Stimulated activated naive CD4-positive, alpha-beta T cell (primary cell): ENCODE results near the gene FASN.

Experiments
- DNase-seq, 6 experiments: peaks; one replicate each; lab custom pipeline; 2025; lab: John Stamatoyannopoulos, UW

The FASN gene

DNA sequence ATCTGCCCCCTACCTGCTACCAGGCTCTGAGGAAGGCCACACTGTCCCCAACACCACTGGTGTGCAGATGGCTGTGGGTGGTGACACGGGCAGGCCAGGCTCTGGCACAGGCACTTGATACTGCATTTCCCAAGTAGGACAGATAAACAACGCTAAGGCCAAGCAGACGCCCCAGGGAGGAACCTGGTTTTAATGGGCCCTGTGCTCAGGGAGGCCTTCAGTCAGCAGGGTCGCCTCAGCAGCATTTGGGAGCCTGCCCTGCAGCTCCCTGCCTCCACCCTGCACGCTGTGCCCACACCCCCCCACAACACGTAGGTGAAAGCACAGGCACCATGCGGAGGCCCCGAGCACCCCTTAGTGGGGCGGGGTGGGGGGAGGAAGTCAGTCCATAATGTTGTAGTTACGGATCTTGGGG, 3.3 kb upstream of the FASN start:
- DNase-seq, result no peak

DNA sequence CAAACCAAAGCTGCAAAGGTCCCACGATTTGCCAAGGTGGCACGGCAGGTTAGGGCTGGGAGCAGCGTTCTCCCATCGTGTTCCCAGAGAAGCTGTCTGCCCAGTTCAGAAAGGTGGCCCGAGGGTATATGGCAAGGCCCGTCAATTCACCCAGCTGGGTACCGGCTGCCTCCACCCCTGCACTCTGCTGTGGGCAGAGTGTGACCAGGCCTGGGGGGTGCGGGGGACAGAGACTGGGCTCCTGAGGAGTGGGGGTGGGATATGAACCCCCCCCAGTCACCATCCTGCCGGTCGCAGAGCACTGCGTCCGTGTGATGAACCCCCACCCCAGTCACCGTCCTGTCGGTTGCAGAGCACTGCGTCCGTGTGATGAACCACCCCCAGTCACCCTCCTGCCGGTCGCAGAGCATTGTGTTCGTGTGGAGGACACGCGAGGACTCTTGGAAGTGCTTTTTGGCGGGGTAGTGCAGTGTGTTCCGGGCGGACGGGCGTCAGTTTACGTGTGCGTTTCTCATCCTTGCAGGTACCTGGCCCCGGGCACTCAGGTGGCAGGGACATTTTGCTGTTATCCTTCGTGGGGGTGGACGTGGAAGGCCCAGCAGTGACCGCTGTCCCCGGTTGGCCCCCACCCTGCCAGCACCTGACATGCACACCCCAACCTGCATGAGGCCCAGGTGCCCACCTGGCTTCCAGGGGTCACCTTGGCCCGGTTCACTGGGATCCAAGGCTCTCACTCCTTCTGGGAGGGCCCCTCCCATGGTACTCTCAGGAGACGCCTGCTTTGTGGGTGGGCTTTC, 2.7 kb upstream of the FASN start:
- no peak for DNase-seq

DNA sequence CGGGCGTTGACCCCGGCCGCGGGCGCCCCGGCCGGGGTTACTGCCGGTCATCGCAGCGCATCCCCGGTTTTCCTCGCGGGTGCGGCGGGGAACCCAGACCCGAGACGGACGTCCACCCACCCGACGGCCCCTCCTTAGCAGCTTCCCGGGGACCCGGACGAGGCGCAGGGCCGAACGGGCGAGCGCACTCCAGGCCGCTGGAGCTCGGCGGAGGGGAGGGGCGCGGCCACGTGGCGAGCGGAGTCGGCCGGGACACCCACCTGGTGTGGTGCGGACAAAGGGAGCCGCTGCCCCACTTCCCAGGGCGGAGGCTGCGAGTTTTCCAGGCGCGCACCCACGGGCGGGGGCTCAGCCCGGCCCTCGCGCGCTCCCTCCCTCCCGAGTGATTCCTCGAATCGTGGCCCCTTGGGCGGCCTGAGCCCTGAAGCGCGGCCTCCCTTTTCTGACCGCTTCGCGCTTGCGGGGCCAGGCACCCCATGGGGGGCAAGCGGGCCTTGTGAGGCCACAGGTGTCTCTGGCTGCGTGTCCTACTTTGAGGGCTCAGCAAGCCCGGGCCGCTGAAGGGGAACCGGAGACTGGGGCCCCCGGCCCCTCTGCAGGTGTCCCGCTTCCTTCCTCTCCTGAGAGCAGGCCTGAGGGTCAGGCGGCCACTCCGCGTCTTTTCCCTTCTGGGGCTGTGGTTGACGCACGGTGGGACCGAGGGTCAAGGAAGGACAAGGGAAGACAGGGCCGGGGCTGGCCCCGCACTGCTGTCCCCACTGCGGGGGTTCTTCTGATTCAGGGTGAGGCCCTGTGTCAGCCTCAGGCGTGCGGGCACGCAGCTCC, 1.1 kb upstream of the FASN start:
- DNase-seq, result peak in 3 of 6 experiments; percentile 34 to 63 (median 44)

DNA sequence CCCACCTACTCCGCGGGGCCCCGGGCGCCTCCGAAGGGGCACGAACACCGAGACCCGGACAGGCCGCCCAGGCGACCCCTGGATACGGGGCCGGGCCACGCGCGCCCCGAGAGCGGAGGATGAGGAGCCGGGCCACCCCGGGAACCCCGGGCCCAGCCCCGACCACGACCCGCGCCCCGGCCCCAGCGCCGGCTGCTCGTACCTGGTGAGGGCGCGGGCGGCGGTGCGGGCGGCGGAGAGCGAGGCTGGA, 192 bp downstream of the FASN start:
- peak in 2 of 6 experiments; percentile 44 to 62 for DNase-seq

DNA sequence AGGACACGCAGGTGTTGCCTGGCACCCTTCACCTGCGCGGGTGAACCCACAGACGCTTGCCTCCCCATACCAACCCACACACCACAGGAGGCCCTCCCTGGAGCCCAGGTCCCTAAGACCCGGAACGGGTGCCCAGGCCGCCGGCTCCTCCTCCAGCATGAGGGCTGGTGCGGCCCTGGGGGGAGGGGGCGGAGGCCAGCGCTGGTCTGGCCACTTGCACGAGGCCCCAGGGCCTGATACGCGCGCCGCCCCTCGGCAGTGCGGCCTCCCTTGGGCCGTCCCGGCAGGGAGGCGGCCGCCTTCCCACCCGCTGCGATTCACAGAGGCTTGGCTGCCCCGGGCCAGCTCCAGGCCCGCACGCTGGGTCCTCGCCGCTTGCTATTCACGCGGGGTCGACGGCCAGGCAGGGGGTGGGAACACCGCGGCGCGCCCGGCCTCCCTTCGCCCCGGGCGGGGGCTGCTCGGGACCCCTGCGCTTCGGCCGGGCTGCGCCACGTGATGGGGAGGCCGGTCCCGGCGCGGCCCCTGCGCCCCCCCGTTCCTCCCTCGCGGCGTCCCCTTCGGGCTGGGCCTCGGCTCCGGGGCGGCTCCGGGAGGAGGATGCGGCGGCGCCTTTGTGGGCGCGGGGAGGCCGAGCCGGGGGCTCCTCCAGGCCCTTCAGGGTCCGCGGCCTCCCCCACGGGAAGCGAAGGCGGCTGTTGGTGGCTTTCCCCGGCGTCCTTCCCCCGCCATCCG, 685 bp downstream of the FASN start:
- DNase-seq, result peak in 2 of 6 experiments; percentile 25 to 56

DNA sequence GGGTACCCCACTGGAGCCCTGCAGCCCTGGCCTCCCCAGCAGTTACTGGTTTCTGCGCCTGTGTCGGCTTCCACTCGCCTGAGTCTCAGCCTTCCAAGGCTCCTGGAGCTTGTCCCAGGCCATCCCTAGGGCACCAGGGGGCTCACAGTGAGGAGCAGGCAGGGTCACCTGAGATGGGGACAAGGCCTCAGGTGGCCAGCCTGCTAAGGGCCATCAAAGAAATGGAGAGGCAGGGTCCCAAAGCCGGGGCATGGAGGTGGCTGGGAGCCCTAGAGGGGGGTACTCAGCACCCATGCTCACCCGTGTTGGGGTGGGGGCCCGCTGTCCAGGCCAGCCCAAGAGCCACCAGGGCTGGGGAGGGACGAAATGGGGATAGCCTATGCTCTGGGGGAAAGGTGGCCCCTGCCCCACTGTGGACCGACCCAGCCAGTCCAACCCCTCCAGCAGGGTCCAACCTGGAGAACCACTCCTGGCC, 1.3 kb downstream of the FASN start:
- DNase-seq, result no peak

DNA sequence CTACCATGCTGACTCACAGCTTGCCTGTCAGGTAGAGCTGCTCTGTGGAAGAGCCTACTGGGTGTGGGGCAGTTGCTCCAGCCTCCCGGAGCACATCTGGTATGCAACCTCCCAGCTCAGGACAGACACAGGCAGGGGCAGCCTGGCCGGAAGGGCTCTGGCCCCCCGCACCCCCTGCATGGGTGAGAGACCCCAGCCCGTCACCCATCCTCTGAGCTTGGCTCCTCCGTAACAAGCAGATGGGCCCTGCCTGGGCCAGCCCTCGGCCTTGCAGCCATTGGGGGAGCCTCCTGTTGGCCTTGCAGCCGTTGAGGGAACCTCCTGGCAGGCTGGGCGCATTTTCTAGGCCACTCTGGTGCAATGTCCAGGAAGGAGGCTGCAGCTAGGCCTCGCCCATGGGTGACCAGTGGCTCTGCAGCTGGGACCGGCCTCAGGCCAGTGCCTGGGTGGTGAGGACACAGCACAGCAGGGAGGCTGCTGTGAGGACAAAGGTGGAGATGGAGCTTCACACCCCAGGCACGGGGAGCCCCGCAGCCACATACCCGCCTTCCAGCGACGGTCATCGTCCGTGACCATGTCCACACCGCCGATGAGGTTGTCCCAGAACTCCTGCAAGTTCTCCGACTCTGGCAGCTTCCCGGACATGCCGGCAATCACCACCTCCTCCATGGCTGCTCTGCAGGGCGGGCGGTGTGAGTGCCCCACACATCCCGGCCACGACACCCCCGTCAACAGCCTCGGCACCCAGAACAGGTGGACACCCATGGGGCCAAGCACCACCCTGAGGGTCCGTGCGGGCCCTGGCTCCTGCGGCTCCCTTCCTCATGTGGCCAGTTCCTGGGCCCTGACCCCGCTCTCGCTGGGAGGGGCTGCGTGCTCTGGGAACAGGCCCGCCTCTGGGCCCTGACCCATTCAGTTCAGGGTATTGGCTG, 2.0 kb downstream of the FASN start:
- no peak for DNase-seq

DNA sequence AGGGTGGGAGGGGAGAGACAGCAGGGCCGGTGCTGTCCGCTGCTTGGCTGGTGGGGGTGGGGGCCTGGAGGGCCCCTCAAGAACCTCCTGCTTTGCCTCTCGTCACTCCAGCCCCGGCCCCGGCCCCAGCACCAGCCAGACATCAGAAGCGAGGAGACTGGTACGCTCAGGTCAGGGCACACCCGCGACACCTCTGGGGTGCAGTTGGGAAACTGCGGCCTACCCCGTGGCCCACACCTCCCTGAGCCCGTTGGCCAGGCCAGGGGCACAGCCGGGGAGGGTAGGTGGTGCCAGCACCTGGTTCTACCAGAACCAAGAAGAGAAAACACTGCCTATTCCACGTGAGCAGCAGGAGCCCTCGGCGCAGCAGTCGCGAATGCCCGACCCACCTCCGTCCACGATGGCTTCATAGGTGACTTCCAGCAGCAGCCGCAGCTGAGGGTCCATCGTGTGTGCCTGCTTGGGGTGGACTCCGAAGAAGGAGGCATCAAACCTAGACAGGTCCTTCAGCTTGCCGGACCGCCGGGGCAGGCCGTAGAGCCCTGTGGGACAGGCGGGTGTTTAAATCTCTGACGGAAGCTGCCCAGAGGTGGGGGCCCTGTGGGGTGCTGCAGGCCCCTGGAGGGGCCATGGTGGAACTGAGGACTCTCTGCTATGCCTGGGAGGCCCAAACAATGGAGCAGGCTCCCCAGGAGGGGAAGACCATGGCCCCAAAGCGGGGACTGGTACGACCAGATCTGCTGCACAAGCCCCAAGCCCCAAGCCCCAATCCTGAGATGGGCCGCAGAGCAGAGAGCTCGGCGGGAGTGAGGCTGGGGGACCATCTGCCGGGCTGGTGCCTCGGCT, 2.9 kb downstream of the FASN start:
- no peak for DNase-seq

DNA sequence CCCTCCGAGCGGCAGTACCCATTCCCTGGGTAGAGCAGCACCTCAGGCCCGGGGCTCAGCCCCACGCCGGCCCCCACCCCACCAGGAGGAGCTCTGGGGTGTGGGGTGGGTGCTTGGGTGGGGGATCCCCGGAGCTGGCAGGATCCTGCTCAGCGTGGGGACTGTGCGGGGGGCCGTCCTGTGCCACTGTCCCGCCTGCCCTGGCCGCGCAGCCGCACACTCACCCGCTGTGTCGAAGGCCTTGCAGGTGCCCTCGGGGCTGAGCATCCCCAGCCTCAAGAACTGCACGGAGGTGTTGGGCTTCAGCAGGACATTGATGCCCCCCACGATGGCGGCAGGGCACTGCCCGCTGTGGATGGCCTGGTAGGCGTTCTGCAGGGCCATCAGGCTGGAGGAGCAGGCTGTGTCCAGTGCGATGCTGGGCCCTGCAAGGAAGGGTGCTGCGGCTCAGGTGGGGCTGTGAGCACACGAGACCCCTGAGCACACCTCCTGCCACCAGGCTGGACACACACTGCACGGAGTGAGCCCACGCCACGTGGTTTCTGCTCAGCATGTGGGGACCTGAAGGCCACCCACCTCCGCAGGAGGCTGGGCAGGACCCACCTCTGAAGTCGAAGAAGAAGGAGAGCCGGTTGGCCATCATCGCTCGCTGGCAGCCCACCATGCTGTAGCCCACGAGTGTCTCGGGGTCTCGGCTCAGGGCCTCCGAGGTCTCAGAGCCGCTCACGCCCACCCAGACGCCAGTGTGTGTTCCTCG, 4.9 kb downstream of the FASN start:
- no peak for DNase-seq

DNA sequence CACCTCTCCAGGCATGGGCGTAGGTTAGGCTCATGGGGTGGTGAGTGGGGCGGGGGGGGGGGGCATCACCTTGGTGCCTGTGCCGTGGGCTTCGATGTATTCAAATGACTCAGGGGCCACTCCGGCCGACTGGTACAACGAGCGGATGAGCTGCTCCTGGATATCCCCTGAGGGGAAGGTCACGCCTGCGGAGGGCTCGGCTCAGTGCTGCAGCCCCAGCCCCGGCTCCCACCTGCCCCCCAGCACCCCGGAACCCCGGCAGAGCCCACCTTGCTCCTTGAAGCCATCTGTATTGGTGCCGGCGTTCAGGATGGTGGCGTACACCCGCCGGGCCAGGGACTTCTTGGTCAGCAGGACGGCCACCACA, 5.4 kb downstream of the FASN start:
- DNase-seq, result no peak

DNA sequence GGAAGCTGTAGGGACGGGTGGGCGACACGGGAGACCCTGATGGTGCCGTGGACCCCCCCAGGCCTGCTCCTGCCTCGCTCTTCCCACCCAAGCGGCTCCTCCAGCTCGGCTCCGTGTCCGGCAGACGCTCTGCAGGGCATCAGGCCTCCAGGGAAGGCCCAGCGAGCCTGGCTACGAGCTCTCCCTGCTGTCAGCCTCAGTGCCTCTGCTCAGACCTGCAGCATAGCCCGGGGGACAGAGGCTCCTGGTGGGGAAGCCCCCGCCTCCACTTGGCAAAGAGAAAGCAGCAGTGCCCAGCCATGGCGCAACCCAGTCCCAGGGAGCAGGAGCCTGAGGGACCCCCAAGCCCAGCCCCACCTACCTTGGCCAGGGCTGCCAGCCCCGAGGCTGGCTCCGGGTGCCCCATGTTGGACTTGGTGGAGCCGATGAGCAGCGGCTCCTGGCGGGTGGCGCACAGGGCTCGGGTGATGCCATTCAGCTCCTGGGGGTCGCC, 5.9 kb downstream of the FASN start:
- no peak for DNase-seq

DNA sequence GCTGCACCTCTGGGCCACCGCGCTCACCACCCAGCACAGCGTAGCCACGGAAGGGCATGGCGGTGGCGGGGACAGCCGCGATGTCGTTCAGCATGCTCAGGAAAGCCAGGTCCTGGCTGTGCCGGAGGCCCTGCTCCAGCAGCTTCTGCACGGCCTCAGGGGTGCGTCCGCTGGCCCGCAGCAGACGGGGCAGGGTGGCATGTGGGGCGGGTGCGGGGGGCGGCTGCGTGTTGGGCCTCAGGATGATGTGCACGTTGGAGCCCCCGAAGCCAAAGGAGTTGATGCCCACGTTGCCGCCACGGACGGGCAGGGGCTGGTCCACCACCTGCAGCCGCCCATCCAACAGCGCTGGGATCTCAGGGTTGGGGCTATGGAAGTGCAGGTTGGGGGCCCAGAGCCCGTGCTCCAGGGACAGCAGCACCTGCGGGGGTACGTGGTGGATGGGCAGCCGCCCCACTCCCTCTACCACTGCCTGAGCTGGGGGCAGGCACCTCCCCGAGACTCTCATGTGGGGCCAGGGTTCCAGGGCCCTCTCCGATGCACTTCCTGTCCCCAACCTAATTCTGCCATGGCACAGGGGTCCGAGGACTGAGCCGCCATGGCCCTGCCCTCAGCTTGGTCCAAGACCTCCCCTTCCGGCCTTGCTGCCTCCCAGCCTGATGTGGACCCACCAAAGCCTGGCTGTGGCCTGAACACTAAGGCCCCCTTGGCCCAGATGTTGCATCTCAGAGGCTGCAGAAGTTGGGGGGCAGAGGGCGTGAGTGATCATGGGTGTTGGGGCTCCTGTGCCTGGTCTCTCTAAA, 6.6 kb downstream of the FASN start:
- DNase-seq, result no peak

DNA sequence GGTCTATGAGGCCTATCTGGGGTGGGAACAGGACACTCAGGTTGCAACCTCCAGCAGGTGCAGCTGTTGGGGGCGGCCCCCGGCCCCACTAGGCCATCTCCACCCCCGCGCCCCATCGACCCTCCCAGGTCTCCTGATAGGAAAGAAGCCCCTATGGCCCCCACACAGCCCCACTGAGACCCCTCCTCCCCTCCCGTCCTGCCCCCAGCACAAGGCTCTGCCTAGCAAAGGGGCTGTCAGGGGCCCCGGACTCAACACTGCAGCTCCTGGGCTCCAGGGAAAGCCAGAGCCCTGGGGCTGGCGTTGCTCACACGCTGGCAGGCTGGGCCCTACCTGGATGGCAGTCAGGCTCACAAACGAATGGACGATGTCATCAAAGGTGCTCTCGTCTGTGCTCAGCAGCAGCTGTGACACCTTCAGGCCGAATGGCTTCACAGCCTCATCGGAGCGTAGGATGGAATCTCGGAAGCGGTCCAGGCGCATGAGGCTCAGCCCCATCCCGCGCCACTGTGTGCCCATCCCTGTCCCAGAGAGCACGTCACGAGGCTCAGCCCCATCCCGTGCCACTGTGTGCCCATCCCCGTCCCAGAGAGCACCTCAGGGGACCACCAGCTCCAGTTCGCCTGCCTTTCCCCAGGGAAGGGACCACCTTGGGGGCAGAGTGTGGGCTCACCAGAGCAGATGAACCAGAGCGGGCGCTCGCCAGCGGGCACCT, 7.3 kb downstream of the FASN start:
- no peak for DNase-seq

DNA sequence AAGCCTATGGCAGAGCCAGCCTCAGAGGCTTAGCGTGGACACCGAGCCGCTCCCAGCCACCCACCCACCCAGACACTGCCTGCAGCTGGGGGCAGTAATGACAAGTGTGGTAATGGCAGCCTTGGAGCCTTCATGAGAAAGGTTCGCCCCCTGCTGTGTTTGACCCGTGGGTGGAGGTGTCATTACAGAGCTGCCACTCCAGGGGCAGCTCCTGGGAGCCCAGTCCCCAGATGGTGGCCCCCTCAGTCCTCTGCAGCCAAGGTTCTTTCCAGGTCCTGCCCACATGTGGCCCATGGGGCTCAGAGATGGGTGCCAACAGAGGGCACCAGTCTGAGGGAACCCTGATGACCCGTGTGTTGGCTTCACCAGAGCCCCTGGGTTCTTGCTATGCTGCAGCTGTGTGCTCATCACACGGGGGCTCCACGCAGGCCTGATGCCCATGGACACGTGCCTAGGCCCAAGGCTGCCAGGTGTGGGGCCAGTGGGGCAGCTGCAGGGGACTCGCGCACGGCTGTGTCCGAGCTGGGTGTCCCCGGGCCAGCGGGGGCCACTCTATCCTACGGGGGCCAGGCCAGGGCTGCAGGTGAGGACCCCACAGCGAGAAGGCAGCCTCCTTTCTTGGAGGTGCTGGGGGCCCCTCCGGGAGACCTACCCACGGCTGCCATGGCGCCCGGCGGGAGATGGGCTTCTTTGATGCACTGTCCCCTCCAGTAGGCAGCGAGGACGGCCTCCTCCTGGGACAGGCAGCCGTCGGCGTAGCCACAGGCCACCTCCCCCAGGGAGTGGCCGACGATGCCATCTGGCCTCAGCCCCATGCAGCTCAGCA, 8.1 kb downstream of the FASN start:
- DNase-seq, result no peak

DNA sequence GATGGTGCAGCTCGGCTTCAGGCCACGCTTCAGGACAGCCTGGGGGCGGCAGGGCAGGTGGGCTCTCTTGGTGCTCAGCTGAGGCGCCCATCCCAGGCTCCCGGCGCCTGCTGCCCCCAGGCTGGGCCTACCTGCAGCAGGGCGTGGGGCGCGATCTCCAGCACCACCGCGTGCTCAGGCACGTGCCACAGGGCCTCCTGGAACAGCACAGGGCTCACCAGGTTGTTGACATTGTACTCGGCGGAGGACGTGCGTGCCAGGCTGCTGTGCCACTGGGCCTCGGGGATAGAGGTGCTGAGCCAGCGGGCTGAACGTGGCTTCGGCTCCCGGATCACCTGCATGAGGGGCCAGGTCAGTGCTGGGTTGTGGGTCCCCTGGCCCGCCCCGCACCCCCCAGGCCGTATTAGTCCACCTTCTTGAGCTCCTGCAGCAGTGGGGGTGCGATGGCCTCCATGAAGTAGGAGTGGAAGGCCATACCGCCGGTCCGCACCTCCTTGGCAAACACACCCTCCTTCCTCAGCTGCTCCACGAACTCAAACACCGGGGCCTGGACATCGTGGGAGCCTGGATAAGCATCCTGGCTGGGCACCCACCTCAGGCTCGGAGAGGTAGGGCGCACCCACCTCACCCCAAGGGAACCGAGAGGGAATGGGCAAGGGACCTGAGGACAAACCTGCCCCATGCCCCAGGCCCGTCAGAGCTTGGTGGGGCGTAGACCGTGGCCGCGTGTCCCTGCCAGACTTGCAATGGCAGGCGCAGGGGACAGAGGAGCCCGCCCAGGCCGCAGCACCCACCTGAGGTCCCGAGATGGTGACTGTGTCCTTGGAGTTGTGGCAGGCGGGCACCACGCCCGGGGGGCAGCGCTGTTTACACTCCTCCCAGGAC, 9.0 kb downstream of the FASN start:
- DNase-seq, result no peak
